B cell (primary cell): ENCODE results near the gene SLC16A10. TPM values are rescaled to one million over a fixed set of nuclear protein-coding genes. Genes with fewer than 3 reads are reported as not detected.

Experiments used
- ATAC-seq: fragments of 200-7000 bp; cut with Tn5 transposase; one replicate; pipeline ENCODE4 v1.10.0; 2021; ENCODE audit warnings: low read depth, mild to moderate bottlenecking, moderate number of reproducible peaks, moderate library complexity
- CTCF ChIA-PET: fragments of 350-600 bp; sonication (Branson Sonifier 250); formaldehyde crosslinking; loops from one replicate; lab custom pipeline; 2021; ENCODE audit warnings: antibody characterized with exemption, inconsistent platforms; lab: Charles Lee
- POLR2A ChIA-PET: fragments of 350-600 bp; sonication (Branson Sonifier 250); formaldehyde crosslinking; loops from one replicate; lab custom pipeline; 2021; ENCODE audit warnings: antibody characterized with exemption; lab: Charles Lee
- DNase-seq: peaks from one replicate; pipeline ENCODE4 v3.0.0; 2013
- H2AFZ ChIP-seq: 2 replicates; pipeline ENCODE4 v1.6.1; 2012; ENCODE audit warnings: mild to moderate bottlenecking, low read depth, low read length; ENCODE audit not compliant: insufficient read depth, poor library complexity, severe bottlenecking
- H3K27ac ChIP-seq, 2 donors: 1 replicate in 1 of 2; 2 replicates in 1 of 2; pipeline ENCODE4 v1.5.1; 2012 to 2013; ENCODE audit warnings: low read length in 2 of 2, mild to moderate bottlenecking in 2 of 2, moderate library complexity in 1 of 2
- H3K27me3 ChIP-seq, 4 experiments: fragments of 200-600 bp in 1 of 4; sonication (generic) in 1 of 4; replicated peaks in 1 of 4; 1 replicate in 2 of 4; 2 replicates in 2 of 4; pipeline versions ENCODE4 v1.6.1 to v1.7.0; 2013 to 2016; ENCODE audit warnings: low read length in 3 of 4, mild to moderate bottlenecking in 2 of 4, mixed read lengths in 1 of 4, moderate library complexity in 1 of 4; ENCODE audit not compliant: insufficient read depth in 4 of 4, control insufficient read depth in 3 of 4; ENCODE audit errors: control extremely low read depth in 1 of 4
- H3K36me3 ChIP-seq, 2 experiments: replicated peaks in 1 of 2; 1 replicate in 1 of 2; 2 replicates in 1 of 2; pipeline versions ENCODE4 v1.6.1 to v1.7.1; 2013; ENCODE audit warnings: low read length in 1 of 2; ENCODE audit not compliant: insufficient read depth in 2 of 2, control insufficient read depth in 1 of 2; ENCODE audit errors: control extremely low read depth in 1 of 2, extremely low read depth in 1 of 2
- H3K4me1 ChIP-seq, 2 donors: fragments of 200-600 bp in 1 of 2; sonication (generic) in 1 of 2; 1 replicate in 1 of 2; 2 replicates in 1 of 2; pipeline versions ENCODE4 v1.5.1 to v1.6.1; 2013 to 2017; ENCODE audit warnings: low read length in 2 of 2; ENCODE audit not compliant: control insufficient read depth in 2 of 2, insufficient read depth in 2 of 2
- H3K4me2 ChIP-seq: replicated peaks from 2 replicates; pipeline ENCODE3; 2012; ENCODE audit warnings: mild to moderate bottlenecking, low read depth, low read length; ENCODE audit not compliant: poor library complexity, severe bottlenecking
- H3K4me3 ChIP-seq, 5 experiments: fragments of 200-600 bp in 1 of 5; sonication (generic) in 1 of 5; 1 replicate in 3 of 5; 2 replicates in 2 of 5; pipeline versions ENCODE4 v1.5.1 to v1.7.0; 2011 to 2016; ENCODE audit warnings: low read length in 4 of 5, mild to moderate bottlenecking in 4 of 5, low read depth in 2 of 5, control low read depth in 1 of 5, moderate library complexity in 1 of 5; ENCODE audit not compliant: insufficient read depth in 1 of 5; ENCODE audit errors: control extremely low read depth in 1 of 5, extremely low read depth in 1 of 5
- H3K79me2 ChIP-seq: fragments of 200-600 bp; sonication (generic); one replicate; pipeline ENCODE4 v1.6.0; 2016; ENCODE audit warnings: low read length; ENCODE audit not compliant: control insufficient read depth, insufficient read depth
- H3K9ac ChIP-seq: fragments of 200-600 bp; sonication (generic); 2 replicates; pipeline ENCODE4 v1.6.1; 2017; ENCODE audit warnings: mild to moderate bottlenecking, low read length, moderate library complexity
- H3K9me3 ChIP-seq, 3 donors: one replicate each; pipeline versions ENCODE4 v1.6.1 to v1.7.1; 2013; ENCODE audit warnings: low read length in 2 of 3; ENCODE audit not compliant: control insufficient read depth in 2 of 3, insufficient read depth in 1 of 3; ENCODE audit errors: control extremely low read depth in 1 of 3
- H4K20me1 ChIP-seq: 2 replicates; pipeline ENCODE4 v1.6.0; 2012; ENCODE audit warnings: mild to moderate bottlenecking, low read length; ENCODE audit not compliant: insufficient read depth, control insufficient read depth, poor library complexity, severe bottlenecking
- H3K27ac Mint-ChIP-seq: one replicate; pipeline ENCODE4 v1.8.0; 2021; ENCODE audit warnings: mixed read lengths
- H3K27me3 Mint-ChIP-seq: one replicate; pipeline ENCODE4 v1.8.0; 2021; ENCODE audit warnings: mixed read lengths
- H3K4me1 Mint-ChIP-seq: one replicate; pipeline ENCODE4 v1.8.0; 2021; ENCODE audit warnings: mixed read lengths
- H3K4me3 Mint-ChIP-seq: one replicate; pipeline ENCODE4 v1.8.0; 2021; ENCODE audit warnings: mixed read lengths
- H3K9me3 Mint-ChIP-seq: one replicate; pipeline ENCODE4 v1.8.0; 2022; ENCODE audit warnings: mixed read lengths; ENCODE audit not compliant: insufficient read depth
- EZH2 ChIP-seq: IDR thresholded peaks from 2 replicates; pipeline ENCODE4 v1.6.1; 2012; ENCODE audit warnings: borderline replicate concordance, low read depth, mild to moderate bottlenecking, moderate library complexity, low read length; ENCODE audit not compliant: insufficient read depth, poor library complexity, severe bottlenecking
- WGBS: methylation state at CpG from one replicate; pipeline ENCODE4 v1.1.5; 2013; ENCODE audit warnings: missing lambda C conversion rate; ENCODE audit not compliant: insufficient coverage; 5-methylcytosine and 5-hydroxymethylcytosine counted together
- intact Hi-C: fragments of 100-400 bp; cut with micrococcal nuclease; formaldehyde crosslinking; loops from one replicate; pipeline ENCODE4 v1.10.0; 2022
- polyA plus RNA-seq: library from polyadenylated mRNA; depleted of rRNA; stranded (reverse); fragments of >200 nt; gene quantifications from 2 replicates; pipeline ENCODE4 v1.2.3, GENCODE V29; 2012
- total RNA-seq, 2 donors: library from RNA; stranded (reverse); fragments of 120-200 nt in 1 of 2; gene quantifications; 1 replicate in 1 of 2; 2 replicates in 1 of 2; pipeline versions ENCODE4 v1.2.3 to v1.2.4, GENCODE V29; 2013 to 2022
- TF ChIP-seq, protein P1 (sequence below): fragments of 200-600 bp; IDR thresholded peaks from one replicate; pipeline ENCODE4 v1.8.0; 2022; ENCODE audit warnings: antibody characterized with exemption, mild to moderate bottlenecking

SLC16A10 gene
- total and polyA plus RNA-seq, 2 donors (not counting 1 experiment from before 2014, with no cell fraction given): 0.06 to 0.71 TPM

GRCh38 chr6:111270121-111270520, 182.8 kb downstream of the SLC16A10 start:
- peaks cover 8 to 32% of the 10 kb centered on the region in 2 experiments for H3K36me3 ChIP-seq
- CTCF ChIA-PET: interaction anchor here (1.1 to 1.7 kb wide), 2 partner anchors 11 to 209 kb away, joined by 4 to 5 read pairs; a partner anchor contains a TSS

DNA sequence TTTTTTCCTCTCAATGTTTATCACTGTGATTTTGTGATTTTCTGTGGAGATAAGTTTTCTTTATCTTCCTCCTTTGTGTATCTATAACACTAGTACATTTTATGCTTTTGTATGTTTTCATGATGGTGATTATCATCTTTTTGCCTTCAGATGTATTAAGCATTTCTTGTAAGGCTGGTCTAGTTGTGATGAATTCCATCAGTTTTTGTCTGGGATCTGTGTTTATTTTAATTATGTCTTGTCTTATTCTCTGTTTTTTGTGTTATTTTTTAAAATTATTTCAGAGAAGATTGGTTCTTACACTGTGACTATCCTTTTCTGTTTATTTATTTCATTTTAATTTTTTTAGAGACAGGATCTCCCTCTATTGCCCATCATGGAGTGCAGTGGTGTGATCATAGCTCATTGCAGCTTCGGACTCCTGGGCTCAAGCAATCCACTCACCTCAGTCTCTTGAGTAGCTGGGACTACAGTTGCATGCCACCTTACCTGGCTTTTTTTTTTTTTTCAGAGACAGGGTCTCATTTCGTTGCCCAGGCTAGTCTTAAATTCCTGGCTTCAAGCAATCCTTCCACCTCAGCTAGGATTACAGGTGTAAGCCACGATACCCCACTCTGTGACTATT, 187.4 kb downstream of the SLC16A10 start:
- H3K36me3 ChIP-seq: peaks cover 35 to 57% of the 10 kb centered on the region in 2 experiments
- no peak overlapping the region for H3K4me3 ChIP-seq
- no peak overlapping the region for H3K9ac ChIP-seq
- H3K4me1 Mint-ChIP-seq: no peaks in the 10 kb centered on the region
- H3K79me2 ChIP-seq: peaks cover 51% of the 10 kb centered on the region
- POLR2A ChIA-PET: no interaction called here
- ATAC-seq (no peak), DNase-seq (no peak)
- H2AFZ ChIP-seq: no peak overlapping the region
- no peak overlapping the region for H3K27ac ChIP-seq
- H3K27me3 Mint-ChIP-seq: no peaks in the 10 kb centered on the region
- 100% methylated on average over 1 of the region's 3 CpGs for WGBS
- H3K4me3 Mint-ChIP-seq: no peak overlapping the region
- no peak overlapping the region for H3K4me2 ChIP-seq
- no peak overlapping the region for H3K27ac Mint-ChIP-seq
- CTCF ChIA-PET: interaction anchor here (0.7 to 1.7 kb wide), 3 partner anchors 16 to 77 kb away, joined by 3 to 5 read pairs (median 3); a partner anchor contains a TSS
- peaks cover 9% of the 10 kb centered on the region for H3K9me3 Mint-ChIP-seq
- no peak for TF ChIP-seq EZH2
- TF ChIP-seq, protein P1, sequence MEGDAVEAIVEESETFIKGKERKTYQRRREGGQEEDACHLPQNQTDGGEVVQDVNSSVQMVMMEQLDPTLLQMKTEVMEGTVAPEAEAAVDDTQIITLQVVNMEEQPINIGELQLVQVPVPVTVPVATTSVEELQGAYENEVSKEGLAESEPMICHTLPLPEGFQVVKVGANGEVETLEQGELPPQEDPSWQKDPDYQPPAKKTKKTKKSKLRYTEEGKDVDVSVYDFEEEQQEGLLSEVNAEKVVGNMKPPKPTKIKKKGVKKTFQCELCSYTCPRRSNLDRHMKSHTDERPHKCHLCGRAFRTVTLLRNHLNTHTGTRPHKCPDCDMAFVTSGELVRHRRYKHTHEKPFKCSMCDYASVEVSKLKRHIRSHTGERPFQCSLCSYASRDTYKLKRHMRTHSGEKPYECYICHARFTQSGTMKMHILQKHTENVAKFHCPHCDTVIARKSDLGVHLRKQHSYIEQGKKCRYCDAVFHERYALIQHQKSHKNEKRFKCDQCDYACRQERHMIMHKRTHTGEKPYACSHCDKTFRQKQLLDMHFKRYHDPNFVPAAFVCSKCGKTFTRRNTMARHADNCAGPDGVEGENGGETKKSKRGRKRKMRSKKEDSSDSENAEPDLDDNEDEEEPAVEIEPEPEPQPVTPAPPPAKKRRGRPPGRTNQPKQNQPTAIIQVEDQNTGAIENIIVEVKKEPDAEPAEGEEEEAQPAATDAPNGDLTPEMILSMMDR: no peak
- no peaks in the 10 kb centered on the region for H4K20me1 ChIP-seq
- intact Hi-C loops: no loop called here
- peaks cover 0 to 22% (median 19%) of the 10 kb centered on the region in 3 donors for H3K9me3 ChIP-seq
- no peaks in the 10 kb centered on the region for H3K27me3 ChIP-seq
- no peaks in the 10 kb centered on the region for H3K4me1 ChIP-seq

More at GRCh38 chr6:111270121-111270520, 182.8 kb downstream of the SLC16A10 start:
- intact Hi-C loops: no loop called here
- Mint-ChIP-seq H3K4me1 (peaks cover 15% of the 10 kb centered on the region), H3K27me3 (no peaks in the 10 kb centered on the region), H3K27ac (no peak overlapping the region), H3K4me3 (no peak overlapping the region), H3K9me3 (peaks cover 5% of the 10 kb centered on the region)
- TF ChIP-seq, protein P1: no peak
- no peak for TF ChIP-seq EZH2
- Histone ChIP-seq H3K27ac (no peak overlapping the region), H3K4me2 (no peak overlapping the region), H3K9ac (no peak overlapping the region), H3K79me2 (peaks cover 52% of the 10 kb centered on the region), H3K4me3 (no peak overlapping the region), H3K4me1 (peaks cover 0 to 3% of the 10 kb centered on the region in 2 donors), H3K27me3 (no peaks in the 10 kb centered on the region), H3K9me3 (peaks cover 0 to 18% (median 17%) of the 10 kb centered on the region in 3 donors), H4K20me1 (no peaks in the 10 kb centered on the region), H2AFZ (no peak overlapping the region)
- 100% methylated on average over 4 of the region's 4 CpGs for WGBS
- no peak for ATAC-seq
- POLR2A ChIA-PET: interaction anchor here (1.2 kb wide), 1 partner anchor 11 kb away, joined by 4 read pairs; a partner anchor contains a TSS
- no peak for DNase-seq
